HG02763 (cell line): ENCODE measurements around the gene CREBRF.
A peak's percentile ranks its signal among the peaks of the same experiment; 100 is the strongest.
"Not testable (repeated sequence)": the region's sequence is repeated elsewhere in the genome, so short reads cannot be mapped to it uniquely, and the experiment has no call there.

Experiments
- ATAC-seq: cut with Tn5 transposase; IDR thresholded peaks from one replicate; pipeline ENCODE4 v1.9.1; 2021; ENCODE audit warnings: mild to moderate bottlenecking, moderate library complexity; ENCODE audit not compliant: unreplicated experiment

Gene CREBRF

GRCh38 chr5:173035904-173036707 lies 20.0 kb upstream of the CREBRF start:
- ATAC-seq, result peak; percentile 55

DNA sequence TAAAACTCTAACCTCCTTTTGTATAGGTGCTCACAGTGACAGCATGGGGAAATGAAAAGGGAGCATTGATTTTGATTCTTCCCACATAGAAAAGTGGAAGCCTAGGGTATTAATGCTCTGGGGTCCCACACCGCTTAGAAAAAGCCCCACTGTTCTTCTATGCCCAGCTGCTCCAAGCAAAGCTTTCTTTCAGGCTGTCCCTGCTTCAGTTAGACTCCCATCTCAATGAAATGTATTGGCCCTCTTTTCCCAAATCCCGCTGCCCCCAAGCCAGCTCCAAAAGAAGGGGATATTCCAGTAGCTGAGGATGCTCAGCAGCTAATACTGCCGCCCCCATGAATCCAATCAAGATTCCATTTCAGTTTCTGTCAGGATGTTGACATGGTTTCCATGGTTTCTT lies 17.0 kb upstream of the CREBRF start:
- no peak for ATAC-seq

GRCh38 chr5:173039964-173040363 lies 16.2 kb upstream of the CREBRF start:
- ATAC-seq, result no peak

- ATAC-seq, result no peak
These were observed 14.0 kb upstream of the CREBRF start for GRCh38 chr5:173041881-173042762.

- no peak for ATAC-seq
These were observed 13.4 kb upstream of the CREBRF start for GRCh38 chr5:173042763-173043107.

- no peak for ATAC-seq
These were observed 10.7 kb upstream of the CREBRF start for GRCh38 chr5:173045474-173045873.

DNA sequence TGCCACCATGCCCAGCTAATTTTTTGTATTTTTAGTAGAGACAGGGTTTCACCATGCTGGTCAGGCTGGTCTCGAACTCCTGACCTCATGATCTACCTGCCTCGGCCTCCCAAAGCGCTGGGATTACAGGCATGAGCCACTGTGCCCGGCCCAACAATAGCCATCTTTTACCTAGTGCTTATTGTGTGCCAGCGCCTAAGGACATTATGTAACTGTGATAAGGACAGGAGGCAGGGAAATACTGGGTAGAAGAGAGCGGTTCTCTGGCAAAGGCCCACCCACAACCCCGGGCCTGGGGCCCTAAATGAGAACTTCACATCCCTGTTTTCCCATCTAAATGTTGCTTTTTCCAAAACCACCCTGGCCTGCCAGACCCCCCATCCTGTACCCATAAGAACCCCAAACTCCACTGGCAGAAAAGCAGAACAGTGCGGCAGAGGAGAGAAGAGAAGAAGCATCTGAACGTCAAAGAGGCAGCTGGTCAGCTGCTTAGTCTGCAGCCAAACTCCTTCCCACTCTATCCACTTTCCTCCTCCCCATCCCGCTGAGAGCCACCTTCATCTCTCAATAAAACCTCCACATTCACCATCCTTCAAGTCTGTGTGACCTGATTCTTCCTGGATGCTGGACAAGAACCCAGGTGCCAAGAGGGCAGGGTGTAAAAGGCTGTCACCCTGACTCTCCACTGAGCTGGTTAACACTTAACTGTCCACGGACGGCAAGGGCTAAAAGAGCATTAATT lies 8.9 kb upstream of the CREBRF start:
- not testable (repeated sequence) for ATAC-seq

DNA sequence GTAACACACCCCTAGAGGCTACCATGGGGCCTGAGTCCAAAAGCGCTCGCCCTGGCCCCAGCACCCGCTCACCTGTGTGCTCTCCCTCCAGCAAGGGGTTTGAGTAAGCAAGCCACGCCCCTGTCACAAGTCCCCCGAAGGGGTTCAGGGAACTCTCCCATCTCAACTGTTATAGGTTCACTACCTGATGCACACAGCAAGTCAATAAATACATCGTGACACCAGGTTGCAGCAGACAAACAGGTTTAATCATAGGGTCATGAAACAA lies 8.4 kb upstream of the CREBRF start:
- ATAC-seq, result no peak

- ATAC-seq, result no peak
These were observed 5.4 kb upstream of the CREBRF start for GRCh38 chr5:173050791-173051190.

- ATAC-seq, result no peak
These were observed 4.4 kb upstream of the CREBRF start for GRCh38 chr5:173051746-173052145.

DNA sequence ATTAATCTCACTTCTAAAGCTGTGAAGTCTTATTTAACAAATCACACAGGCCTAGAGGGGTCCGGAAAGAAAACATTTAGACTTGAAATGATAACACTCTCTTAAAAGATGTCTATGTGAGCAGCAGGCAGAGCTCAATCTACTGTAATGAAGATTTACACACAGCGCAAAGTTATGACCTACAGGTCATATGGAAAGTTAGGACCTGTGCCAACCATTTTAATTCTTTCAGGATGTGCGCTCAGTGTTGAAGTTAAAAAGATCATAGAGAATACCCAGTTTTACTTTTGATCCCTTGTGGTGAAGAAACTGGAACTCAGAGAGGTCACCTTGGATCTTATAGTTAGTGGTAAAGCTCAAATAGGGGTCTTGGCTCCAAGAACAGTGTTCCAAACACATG lies 3.1 kb upstream of the CREBRF start:
- no peak for ATAC-seq

- no peak for ATAC-seq
These were observed 970 bp upstream of the CREBRF start for GRCh38 chr5:173055042-173055721.

DNA sequence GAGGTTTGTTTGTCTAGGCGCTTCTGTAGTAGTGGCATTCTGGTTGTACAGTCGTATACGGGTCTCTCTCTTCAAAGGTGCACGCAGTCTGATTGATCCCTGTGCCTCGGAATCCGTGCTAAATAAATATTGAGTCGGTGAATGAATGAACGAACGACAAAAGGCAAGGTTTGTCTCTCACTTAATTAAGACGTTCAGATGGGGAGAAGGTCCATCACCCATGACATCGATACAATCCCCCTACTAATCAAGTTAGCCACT lies 500 bp upstream of the CREBRF start:
- ATAC-seq, result peak; percentile 0

- peak; percentile 27 for ATAC-seq
These were observed 570 bp downstream of the CREBRF start for GRCh38 chr5:173056783-173057061.

- peak; percentile 75 for ATAC-seq
These were observed 1.1 kb downstream of the CREBRF start for GRCh38 chr5:173057062-173057924.

GRCh38 chr5:173062141-173062540 lies 6.0 kb downstream of the CREBRF start:
- ATAC-seq, result no peak

DNA sequence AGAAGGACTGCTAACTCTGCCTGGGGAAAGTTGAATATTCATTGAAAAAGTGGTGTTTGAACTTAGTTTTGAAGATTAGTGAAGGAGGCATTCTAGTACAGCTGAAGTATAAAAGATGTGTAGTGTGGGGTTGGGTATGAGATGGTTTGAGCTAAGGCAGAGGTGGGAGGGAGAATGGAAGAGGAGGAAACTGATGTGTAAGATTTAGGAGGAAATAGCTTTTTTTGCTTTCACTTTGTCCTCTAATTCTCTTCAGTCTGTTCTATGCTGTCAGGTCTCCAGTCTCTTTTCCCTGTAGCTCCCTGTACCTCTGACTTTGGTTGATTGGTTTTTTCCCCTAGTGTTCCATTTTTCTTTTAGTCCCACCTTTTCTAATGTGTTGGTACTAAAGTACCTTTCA lies 9.0 kb downstream of the CREBRF start:
- no peak for ATAC-seq

- ATAC-seq, result no peak
These were observed 13.5 kb downstream of the CREBRF start for GRCh38 chr5:173069671-173070070.

- no peak for ATAC-seq
These were observed 19.1 kb downstream of the CREBRF start for GRCh38 chr5:173075137-173075843.

DNA sequence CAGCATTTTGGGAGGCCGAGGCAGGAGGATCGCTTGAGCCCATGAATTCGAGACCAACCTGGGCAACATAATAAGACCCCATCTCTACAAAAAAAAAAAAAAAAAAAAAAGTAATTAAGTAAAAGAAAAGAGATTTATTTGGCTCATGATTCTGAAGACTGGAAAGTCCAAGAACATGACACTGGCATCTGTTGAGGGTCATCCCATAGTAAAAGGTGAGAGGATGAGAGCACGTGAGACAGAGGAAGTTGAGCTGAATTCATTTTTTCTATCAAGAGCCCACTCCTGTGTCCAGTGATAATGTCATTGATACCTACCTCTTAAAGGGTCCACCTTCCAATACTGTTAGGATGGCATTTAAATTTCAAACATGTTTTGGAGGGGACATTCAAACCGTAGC lies 19.8 kb downstream of the CREBRF start:
- no peak for ATAC-seq
